GM19328 (cell line): ENCODE results near the gene GALR3.

Experiments used
- ATAC-seq: cut with Tn5 transposase; IDR thresholded peaks from one replicate; pipeline ENCODE4 v1.9.1; 2021; ENCODE audit warnings: mild to moderate bottlenecking, moderate library complexity; ENCODE audit not compliant: unreplicated experiment

Gene GALR3

GRCh38 chr22:37803195-37803638 is 20.0 kb upstream of the GALR3 start:
- no peak for ATAC-seq

GRCh38 chr22:37803639-37804351 is 19.4 kb upstream of the GALR3 start:
- no peak for ATAC-seq

DNA sequence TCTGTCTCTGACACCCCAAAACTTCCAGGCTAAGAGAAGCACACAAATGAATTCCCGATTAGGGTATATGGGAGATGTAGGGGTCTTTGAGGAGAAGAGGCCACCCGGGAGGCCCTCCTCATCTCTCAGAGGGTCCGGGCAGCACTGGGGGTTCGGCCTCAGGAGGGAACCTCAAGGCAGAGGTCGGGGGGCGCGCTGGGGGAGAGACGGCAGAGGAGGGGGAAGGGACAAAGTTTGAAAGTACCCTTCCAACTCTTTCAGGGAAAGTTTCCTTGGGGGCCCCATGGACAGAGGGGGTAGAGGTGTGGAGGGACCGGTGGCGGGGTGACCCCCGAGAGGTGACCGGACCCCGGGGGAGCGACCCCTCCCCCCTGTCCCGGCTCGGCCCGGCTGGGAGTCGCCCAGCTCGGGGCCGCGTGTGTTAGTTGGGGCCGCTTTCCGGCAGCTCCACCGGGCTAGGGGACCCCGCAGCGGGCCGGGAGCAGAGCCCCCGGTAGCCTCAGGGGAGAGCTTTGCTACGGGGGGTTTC is 18.8 kb upstream of the GALR3 start:
- ATAC-seq, result no peak

- ATAC-seq, result no peak
Observed at GRCh38 chr22:37804881-37805809, 18.0 kb upstream of the GALR3 start.

DNA sequence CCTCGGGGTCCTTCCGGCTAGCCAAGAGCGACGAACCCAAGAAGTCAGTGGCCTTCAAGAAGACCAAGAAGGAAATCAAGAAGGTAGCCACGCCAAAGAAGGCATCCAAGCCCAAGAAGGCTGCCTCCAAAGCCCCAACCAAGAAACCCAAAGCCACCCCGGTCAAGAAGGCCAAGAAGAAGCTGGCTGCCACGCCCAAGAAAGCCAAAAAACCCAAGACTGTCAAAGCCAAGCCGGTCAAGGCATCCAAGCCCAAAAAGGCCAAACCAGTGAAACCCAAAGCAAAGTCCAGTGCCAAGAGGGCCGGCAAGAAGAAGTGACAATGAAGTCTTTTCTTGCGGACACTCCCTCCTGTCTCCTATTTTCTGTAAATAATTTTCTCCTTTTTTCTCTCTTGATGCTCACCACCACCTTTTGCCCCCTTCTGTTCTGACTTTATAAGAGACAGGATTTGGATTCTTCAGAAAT is 17.3 kb upstream of the GALR3 start:
- ATAC-seq, result no peak

- no peak for ATAC-seq
Observed at GRCh38 chr22:37806409-37807333, 16.5 kb upstream of the GALR3 start.

DNA sequence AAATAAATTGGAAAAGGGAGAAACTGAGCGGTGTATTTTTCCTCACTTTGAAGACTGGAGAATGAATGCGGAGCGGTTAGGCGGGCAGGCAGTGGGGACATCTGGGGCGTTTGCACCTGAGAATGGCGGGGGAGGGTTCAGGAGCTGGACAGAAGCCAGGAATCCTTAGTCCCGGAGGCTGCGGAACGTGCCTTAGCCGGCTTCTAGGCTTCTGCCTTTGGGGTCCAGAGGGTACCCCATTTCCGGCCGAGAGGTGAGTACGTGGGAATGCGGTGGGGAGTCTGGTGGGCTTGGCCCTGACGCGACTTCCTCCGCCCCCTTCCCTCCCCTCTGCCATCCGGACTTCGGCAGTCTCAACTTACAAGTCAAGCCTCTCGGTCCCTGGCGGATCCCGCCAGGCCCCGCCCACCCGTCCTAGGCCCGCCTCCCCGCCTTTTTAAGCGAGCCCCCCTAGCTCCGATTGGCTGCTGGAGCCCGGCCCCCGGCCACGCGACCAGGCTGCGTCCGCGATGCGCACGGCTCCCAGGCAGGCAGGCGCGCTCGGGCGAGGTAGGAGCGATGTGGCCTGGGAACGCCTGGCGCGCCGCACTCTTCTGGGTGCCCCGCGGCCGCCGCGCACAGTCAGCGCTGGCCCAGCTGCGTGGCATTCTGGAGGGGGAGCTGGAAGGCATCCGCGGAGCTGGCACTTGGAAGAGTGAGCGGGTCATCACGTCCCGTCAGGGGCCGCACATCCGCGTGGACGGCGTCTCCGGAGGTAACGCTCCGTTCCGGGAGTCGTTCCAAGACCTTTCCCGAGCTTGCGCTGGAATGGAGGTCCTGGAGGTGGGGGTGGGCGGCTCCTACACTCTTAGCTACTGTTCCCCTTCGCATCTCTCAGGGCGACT is 15.5 kb upstream of the GALR3 start, which contains the start of gene GCAT:
Gene GCAT, plus strand, starts transcription at position 525 of the 884 bp plus-strand sequence. Its CDS starts 34 bp downstream, at position 559.
- ATAC-seq, result peak; percentile 89

DNA sequence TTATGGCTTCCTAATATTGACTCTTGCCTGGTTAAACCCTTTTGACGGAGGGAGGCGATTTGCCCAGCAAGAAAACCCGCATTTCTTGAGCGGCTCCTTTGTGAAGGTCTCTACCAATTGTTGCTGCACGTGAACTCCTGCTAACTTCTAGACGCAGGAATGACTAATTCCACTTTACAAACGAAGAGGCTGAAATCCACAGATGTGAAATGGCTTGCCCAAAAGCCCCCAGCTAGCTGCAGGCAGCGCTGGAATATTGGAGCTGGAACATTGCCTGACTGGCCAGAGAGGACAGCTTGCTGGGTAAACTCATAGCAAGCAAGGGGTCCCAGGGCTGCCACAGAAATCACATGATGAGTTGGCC is 14.9 kb upstream of the GALR3 start:
- ATAC-seq, result no peak

GRCh38 chr22:37809672-37810333 is 13.4 kb upstream of the GALR3 start:
- no peak for ATAC-seq

GRCh38 chr22:37811867-37812266 is 11.3 kb upstream of the GALR3 start:
- no peak for ATAC-seq

- ATAC-seq, result no peak
Observed at GRCh38 chr22:37812869-37813678, 10.1 kb upstream of the GALR3 start.

GRCh38 chr22:37815593-37815992 is 7.6 kb upstream of the GALR3 start:
- ATAC-seq, result no peak

DNA sequence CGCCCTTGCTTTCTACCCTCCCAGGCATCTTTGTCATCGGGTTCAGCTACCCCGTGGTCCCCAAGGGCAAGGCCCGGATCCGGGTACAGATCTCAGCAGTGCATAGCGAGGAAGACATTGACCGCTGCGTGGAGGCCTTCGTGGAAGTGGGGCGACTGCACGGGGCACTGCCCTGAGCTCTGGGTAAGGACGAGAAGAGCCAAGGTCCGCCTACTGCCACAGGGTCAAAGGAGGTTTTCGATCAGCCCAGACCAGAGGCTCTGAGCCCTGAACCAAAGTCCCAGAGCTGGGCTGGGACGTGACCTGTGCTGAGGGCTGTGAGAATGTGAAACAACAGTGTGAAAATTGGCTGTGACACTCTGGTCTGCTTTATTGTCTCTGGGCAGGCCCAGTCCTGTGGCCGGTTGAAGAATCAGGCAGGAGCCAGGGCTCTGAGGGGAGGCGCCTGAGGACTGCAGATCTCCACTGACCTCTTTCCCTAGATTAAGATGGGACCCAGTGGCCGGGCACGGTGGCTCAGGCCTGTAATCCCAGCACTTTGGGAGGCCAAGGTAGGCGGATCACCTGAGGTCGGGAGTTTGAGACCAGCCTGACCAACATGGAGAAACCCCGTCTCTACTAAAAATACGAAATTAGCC is 6.5 kb upstream of the GALR3 start:
- no peak for ATAC-seq

DNA sequence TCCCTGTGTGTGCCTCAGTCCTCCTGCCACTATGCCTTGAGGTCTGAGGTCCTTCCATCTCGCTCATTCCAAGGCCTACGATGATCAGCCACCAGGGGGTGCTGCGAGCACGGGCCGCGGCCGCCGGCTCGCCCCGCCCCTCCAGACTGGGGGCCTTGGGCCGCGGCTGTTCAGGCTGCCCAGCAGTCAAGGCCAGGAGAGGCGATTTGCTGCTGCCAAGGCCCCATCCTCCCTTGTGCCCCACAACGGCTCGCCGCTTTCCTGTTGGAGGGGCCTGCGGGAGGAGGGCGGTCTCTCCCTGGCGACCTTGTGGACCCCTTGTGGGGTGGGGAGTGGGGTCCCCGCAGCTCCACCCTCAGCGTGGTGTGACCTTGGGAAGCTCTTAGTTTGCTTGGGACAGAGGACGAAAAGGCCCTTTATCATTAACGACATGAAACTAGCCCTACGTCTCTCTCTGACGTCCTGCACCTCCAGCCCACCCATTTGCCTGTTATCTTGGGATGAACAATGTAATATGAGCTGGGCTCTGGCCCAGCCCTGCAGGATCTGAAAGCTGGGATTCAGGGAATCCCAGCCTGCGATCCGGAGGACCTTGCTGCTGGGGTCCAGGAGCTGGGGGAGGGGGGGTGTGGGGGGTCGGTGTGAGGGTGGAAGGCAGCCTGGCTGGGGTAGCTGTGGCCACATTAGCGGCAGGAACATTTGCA is 5.3 kb upstream of the GALR3 start:
- ATAC-seq, result no peak

GRCh38 chr22:37818409-37819104 is 4.6 kb upstream of the GALR3 start:
- no peak for ATAC-seq

DNA sequence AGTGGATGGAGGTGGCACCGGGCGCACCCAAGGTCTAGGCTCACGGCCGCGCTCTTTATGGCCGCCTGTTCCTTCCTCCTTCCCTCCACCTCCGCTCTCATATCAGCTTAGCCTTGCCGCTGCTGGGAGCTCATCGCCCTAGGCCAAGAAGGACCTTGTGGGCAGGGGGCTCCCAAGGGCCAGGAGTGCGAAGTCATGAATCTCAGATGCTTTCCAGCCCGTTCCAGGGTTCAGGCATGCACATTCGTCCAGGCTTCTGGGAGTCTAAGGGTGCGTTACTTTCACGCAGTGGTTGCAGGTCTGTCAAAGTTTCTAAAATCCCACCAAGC is 4.1 kb upstream of the GALR3 start:
- ATAC-seq, result no peak

GRCh38 chr22:37820350-37820749 is 2.8 kb upstream of the GALR3 start:
- no peak for ATAC-seq
